Activated CD4-positive, alpha-beta T cell treated with anti-CD3 and anti-CD28 coated beads, Interleukin-2, amount 50 U/mL, for 4 hours (primary cell): Measurements from ENCODE around the gene TACC3.
"Not testable (repeated sequence)": the region's sequence is repeated elsewhere in the genome, so short reads cannot be mapped to it uniquely, and the experiment has no call there.

Source experiments
- DNase-seq, 2 experiments: peaks; one replicate each; pipeline ENCODE4 v3.0.0-alpha.2; 2020

The TACC3 gene

DNA sequence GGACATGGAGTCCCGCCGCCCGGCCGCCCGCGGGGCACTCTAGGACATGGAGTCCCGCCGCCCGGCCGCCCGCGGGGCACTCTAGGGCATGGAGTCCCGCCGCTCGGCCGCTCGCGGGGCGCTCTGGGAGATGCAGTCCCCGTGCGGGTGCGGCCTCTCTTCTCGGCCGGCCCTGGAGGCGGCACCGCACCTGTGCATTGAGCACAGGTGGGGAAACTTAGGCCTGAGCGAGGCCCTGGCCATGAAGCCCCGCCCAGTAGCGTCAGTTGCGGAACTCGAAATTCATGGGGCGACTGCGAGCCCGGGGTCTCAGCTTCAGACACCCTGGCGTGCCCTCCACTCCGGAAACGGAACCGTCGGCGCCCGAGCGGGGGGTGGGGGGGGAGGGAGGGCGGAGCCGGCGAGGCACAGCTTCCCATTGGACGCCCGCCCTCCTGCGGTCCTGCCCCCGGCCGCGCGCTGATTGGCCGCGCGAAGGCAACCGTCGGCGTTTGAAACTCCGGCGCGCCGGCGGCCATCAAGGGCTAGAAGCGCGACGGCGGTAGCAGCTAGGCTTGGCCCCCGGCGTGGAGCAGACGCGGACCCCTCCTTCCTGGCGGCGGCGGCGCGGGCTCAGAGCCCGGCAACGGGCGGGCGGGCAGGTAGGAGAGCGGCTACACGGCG, at the start of gene TACC3, which contains the start of gene TMEM129:
Gene TACC3 (plus strand): TSS at position 519 of the 663 bp plus-strand sequence. CDS start 1,901 bp downstream, outside the sequence.
Gene TMEM129 (minus strand): TSS at position 321 of the 663 bp plus-strand sequence. CDS start 486 bp downstream, outside the sequence.
- peak; percentile 92 to 94 for DNase-seq

GRCh38 chr4:1673671-1674070, 47.6 kb upstream of the TACC3 start:
- DNase-seq: no peak

GRCh38 chr4:1674682-1675081, 46.6 kb upstream of the TACC3 start:
- DNase-seq: no peak

- no peak for DNase-seq
Measured at GRCh38 chr4:1675136-1675801, 46.1 kb upstream of the TACC3 start.

DNA sequence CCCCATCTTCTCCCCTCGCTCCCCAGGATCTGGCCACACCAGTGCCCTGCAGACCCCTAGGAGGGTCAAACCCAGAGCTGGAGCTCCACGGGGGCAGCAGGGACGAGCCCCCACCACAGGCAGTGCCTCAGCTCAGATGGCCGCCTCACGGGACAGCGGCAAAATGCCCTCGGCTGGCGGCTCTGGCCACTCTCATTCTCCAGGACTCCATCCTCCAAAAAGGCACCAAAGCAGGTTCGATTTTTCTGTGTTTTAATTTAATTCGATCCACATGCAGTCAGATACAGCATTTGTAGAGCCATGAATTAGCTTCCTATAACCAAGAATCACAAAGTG, 45.6 kb upstream of the TACC3 start:
- DNase-seq: no peak

GRCh38 chr4:1676605-1677525, 44.5 kb upstream of the TACC3 start:
- DNase-seq: no peak

DNA sequence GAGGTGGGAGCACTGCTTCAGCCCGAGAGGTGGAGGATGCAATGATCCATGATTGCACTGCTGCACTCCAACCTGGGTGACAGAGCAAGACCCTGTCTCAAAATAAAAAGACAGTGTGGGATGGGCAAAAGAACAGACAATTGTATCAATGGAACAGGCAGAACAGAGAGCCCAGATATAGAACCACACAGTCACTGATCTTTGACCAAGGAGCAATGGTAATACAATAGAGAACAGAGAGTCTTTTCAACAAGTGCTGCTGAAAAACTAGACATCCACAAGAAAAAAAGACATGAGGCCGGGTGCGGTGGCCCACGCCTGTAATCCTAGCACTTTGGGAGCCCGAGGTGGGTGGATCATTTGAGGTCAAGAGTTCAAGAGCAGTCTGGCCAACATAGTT, 43.1 kb upstream of the TACC3 start:
- DNase-seq: no peak

- no peak for DNase-seq
Measured at GRCh38 chr4:1682860-1683259, 38.5 kb upstream of the TACC3 start.

DNA sequence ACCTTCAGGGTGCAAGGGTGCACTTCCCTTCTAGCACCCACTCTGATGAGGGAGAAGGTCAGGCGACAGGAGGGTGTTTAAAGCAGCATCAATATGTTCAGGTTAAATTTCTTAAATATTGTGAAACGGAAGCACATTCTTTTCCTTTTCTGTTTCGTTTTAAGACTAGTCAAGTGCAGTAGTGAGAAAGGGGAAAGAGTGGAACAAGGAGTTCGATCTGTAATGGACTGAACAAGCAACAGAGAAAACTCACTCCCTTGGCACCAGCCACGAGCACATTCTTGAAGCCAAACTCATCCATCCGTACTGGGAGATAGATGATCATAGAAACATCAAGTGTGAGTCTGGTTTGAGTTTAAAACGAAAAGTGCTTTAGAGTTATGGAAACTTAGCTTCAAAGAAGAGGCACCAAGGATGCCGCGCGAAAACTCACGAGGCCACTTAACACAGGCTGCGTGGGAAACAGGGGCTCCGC, 38.0 kb upstream of the TACC3 start:
- peak in 1 of 2 experiments; percentile 36 for DNase-seq

DNA sequence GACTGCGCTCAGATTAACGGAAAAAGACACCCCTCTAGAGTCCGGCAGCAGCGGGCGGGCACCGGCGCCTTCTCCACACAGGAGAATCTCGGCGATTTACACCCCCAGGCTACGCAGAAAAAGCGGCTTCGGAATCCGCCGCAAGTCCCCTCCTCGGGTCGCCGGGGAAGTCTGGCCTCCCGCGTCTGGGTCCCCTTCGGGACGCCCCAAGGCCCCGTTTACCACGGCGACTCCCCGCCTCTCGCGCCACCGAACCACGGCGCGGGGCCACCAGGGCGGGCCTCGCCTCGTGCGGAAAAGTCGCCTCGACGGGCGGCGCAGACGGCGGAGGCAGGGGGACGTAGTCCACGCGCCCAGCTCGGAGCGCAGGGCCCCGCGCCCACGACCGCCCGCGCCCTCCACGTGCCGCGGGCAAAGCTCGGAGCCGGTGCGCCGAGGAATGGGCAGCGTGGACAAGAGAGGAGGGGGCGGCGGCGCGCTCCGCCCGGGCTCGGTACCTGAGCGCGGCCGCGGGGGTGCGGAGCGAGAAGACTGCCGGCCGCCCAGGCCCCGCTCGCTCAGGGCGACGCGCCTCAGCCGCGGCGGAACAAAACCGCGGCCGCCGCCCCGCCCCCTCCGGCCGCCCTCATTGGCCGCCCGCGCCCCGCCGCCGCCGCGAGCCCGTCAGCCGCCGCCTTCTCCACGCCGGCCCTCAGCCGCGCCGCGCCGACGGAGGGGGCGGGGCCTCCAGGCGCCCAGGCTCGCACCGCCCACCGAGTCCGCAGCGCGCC, 37.4 kb upstream of the TACC3 start, which contains the start of gene FAM53A:
Gene FAM53A (minus strand): TSS at position 578 of the 770 bp plus-strand sequence. CDS start 15,572 bp downstream, outside the sequence.
- DNase-seq: peak in 1 of 2 experiments; percentile 37

- peak; percentile 89 to 91 for DNase-seq
Measured at GRCh38 chr4:1684506-1685234, 36.7 kb upstream of the TACC3 start.

DNA sequence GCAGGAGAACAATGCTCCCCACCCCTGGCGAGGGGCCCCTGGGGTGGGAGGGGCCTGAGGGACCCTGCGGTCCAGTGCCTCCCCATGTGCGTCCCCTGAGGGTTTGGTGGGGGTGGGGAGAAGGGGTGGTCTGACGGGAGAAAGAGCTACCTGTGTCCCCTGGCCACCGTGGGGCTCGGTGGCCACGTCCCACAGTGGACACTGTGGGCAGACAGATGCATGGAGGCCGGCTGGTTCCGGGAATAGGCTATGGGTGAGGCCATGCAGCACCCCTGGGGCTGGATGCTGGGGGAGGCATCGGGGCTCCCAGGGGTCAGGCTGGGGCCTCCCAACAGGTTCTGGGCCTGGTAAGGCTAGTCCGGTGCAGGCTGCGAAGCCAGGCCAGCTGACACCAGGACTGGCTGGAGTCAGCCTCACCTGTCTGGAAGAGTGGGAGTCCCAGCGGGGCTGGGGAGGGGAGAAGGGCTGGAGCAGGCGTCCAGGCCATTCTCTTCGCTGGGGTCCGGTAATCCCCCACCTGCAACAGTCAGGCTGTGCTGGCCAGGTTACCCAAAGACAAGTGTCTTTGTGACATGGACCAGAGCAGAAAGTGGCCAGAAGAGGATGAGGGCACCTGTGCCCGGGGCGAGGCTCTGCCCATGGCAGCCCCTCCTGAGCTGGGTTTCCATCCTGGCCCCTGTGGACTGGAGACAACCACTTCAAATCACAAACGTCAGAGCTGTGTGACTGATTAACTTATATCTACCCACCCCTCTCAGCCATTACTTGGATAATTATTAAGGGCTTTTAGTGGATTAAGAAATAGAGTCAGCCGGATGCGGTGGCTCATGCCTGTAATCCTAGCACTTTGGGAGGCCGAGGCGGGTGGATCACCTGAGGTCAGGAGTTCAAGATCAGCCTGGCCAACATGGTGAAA, 35.8 kb upstream of the TACC3 start:
- DNase-seq: no peak

- DNase-seq: no peak
Measured at GRCh38 chr4:1686440-1687036, 34.8 kb upstream of the TACC3 start.

- no peak for DNase-seq
Measured at GRCh38 chr4:1690698-1691097, 30.6 kb upstream of the TACC3 start.

- no peak for DNase-seq
Measured at GRCh38 chr4:1691737-1692373, 29.5 kb upstream of the TACC3 start.

- DNase-seq: peak; percentile 67 to 72
Measured at GRCh38 chr4:1693131-1693896, 28.0 kb upstream of the TACC3 start.

DNA sequence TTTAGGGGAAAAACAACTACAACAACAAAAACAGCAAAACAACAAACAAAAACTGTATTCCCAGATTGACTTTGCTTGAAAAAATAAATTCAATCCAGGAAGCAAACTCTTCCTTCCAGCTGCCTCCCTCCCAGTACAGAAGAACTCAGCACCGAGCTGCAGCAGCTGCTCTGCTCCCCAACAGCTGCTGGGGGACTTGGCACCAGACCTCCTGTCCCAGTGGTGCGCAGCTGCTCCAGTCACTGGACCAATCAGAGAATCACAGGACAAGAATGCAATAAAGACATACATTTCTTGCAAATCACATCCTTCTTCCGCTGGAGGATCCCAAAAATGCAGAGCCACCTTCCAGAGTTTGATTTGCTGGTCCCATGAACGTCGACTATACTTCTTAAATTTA, 25.4 kb upstream of the TACC3 start:
- no peak for DNase-seq

DNA sequence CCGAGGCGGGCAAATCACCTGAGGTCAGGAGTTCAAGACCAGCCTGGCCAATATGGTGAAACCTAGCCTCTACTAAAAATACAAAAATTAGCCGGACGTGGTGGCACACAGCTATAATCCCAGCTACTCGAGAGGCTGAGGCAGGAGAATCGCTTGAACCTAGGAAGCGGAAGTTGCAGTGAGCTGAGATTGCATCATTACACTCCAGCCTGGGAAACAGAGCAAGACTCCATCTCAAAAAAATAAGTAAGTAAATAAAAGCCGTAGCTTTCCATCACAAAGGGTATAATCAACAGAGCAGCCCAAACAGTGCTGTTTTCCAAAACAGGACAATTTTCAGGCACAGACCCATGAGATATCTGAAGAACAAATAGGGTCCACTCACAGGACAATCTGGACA, 19.6 kb upstream of the TACC3 start:
- DNase-seq: not testable (repeated sequence)

DNA sequence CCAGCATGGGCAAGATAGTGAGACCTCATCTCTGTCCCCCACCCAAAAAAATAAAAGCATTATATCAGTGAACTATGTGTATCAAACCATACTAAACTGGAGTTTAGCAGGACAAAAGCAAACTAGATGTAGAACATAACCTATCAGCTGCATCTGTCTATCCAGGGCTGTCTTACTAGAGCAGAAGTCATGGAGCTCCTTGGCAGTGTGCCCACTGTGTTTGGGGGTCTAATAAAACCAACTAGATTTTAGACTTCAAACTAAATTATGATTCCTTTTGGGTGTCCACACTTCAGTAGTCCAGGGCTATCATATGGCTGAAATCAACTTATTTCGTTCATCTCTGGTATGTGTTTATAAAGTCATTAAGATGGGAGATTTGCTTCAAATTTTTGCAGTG, 17.5 kb upstream of the TACC3 start:
- no peak for DNase-seq
